ENCODE measurements around the gene AQP1.

AQP1 gene

GRCh38 chr7:30923009-30923773 lies 11.5 kb downstream of the AQP1 start:
- DNase-seq = no peak

GRCh38 chr7:30923774-30924413 lies 12.2 kb downstream of the AQP1 start:
- DNase-seq = no peak

- no peak for DNase-seq
These were observed 13.0 kb downstream of the AQP1 start for GRCh38 chr7:30924624-30925023.

- DNase-seq = no peak
These were observed 13.5 kb downstream of the AQP1 start for GRCh38 chr7:30925117-30925516.

GRCh38 chr7:30925913-30926312 lies 14.3 kb downstream of the AQP1 start:
- DNase-seq = no peak

GRCh38 chr7:30926313-30926712 lies 14.7 kb downstream of the AQP1 start:
- DNase-seq = no peak

GRCh38 chr7:30927040-30927439 lies 15.4 kb downstream of the AQP1 start:
- no peak for DNase-seq

GRCh38 chr7:30927559-30927958 lies 15.9 kb downstream of the AQP1 start:
- DNase-seq = no peak

GRCh38 chr7:30928254-30928872 lies 16.7 kb downstream of the AQP1 start:
- no peak for DNase-seq

- DNase-seq = no peak
These were observed 18.0 kb downstream of the AQP1 start for GRCh38 chr7:30929686-30930085.

GRCh38 chr7:30930621-30931020 lies 19.0 kb downstream of the AQP1 start:
- DNase-seq = no peak

GRCh38 chr7:30931161-30931928 lies 19.7 kb downstream of the AQP1 start:
- DNase-seq = no peak

GRCh38 chr7:30931929-30932540 lies 20.4 kb downstream of the AQP1 start:
- no peak for DNase-seq

- no peak for DNase-seq
These were observed 20.9 kb downstream of the AQP1 start for GRCh38 chr7:30932562-30932961.

GRCh38 chr7:30933124-30933974 lies 21.7 kb downstream of the AQP1 start:
- DNase-seq = no peak

- no peak for DNase-seq
These were observed 22.6 kb downstream of the AQP1 start for GRCh38 chr7:30934225-30934624.

GRCh38 chr7:30934732-30935568 lies 23.3 kb downstream of the AQP1 start:
- DNase-seq = no peak

GRCh38 chr7:30935569-30935877 lies 23.9 kb downstream of the AQP1 start:
- no peak for DNase-seq

GRCh38 chr7:30936650-30937245 lies 25.1 kb downstream of the AQP1 start:
- DNase-seq = no peak

GRCh38 chr7:30937416-30937815 lies 25.8 kb downstream of the AQP1 start:
- DNase-seq = no peak

Data from stimulated activated CD4-positive, alpha-beta T cell treated with anti-CD3 and anti-CD28 coated beads, Interleukin-1b, Interleukin-23, amount 100 ng/mL, for 48 hours (primary cell).